Measurements from ENCODE around the gene JADE2. TPM values are rescaled to one million over a fixed set of nuclear protein-coding genes. Genes with fewer than 3 reads are reported as not detected.

JADE2 gene
- total RNA-seq, 1 experiment from 2014 or later = 18.4 TPM

GRCh38 chr5:134614450-134615085 is 89.1 kb downstream of the JADE2 start:
- H3K9me3 ChIP-seq (ENCODE audit: low read depth, low read length, poor library complexity, severe bottlenecking) = no peaks in the 10 kb centered on the region
- TF ChIP-seq CTCF (conservative IDR thresholded peaks at IDR 0.05; ENCODE audit: low read depth, low read length) = no peak
- TF ChIP-seq EZH2 (IDR thresholded peaks at IDR 0.05; ENCODE audit: borderline replicate concordance, low read depth, low read length, poor library complexity, severe bottlenecking) = no peak
- ChIA-PET POLR2A (ENCODE audit: low non-redundant PET) (interaction anchor here (0.6 kb wide), 1 partner anchor 554 kb away, joined by 6 read pairs; no protein-coding TSS in a partner anchor), CTCF (no interaction called here)
- H3K4me1 ChIP-seq (ENCODE audit: insufficient read depth, low read length, poor library complexity, severe bottlenecking) = no peaks in the 10 kb centered on the region
- H3K36me3 ChIP-seq (ENCODE audit: insufficient read depth, low read length, poor library complexity, severe bottlenecking) = peaks cover 20% of the 10 kb centered on the region
- H3K4me3 ChIP-seq (ENCODE audit: low read depth, low read length, poor library complexity, severe bottlenecking) = no peak overlapping the region
- BruUV-seq (replicated peaks) = no TSS peak
- intact Hi-C loops (cut with micrococcal nuclease; ENCODE audit: unreplicated experiment) = no loop called here
- DNase-seq (ENCODE audit: low spot score) = no peak
- no peak overlapping the region for H3K27ac ChIP-seq (ENCODE audit: low read depth, low read length, poor library complexity, severe bottlenecking)
- no peaks in the 10 kb centered on the region for H3K27me3 ChIP-seq (replicated peaks; ENCODE audit: insufficient read depth, low read depth, low read length, poor library complexity)

- no peaks in the 10 kb centered on the region for H3K27me3 ChIP-seq (replicated peaks; ENCODE audit: insufficient read depth, low read depth, low read length, poor library complexity)
- CTCF ChIA-PET = no interaction called here
- H3K4me1 ChIP-seq (ENCODE audit: insufficient read depth, low read length, poor library complexity, severe bottlenecking) = no peaks in the 10 kb centered on the region
- intact Hi-C loops (cut with micrococcal nuclease; ENCODE audit: unreplicated experiment) = no loop called here
- H3K36me3 ChIP-seq (ENCODE audit: insufficient read depth, low read length, poor library complexity, severe bottlenecking) = peaks cover 23% of the 10 kb centered on the region
- no peaks in the 10 kb centered on the region for H3K9me3 ChIP-seq (ENCODE audit: low read depth, low read length, poor library complexity, severe bottlenecking)
- BruUV-seq (replicated peaks) = no TSS peak
- H3K27ac ChIP-seq (ENCODE audit: low read depth, low read length, poor library complexity, severe bottlenecking) = no peak overlapping the region
- no peak for DNase-seq (ENCODE audit: low spot score)
- TF ChIP-seq EZH2 (IDR thresholded peaks at IDR 0.05; ENCODE audit: borderline replicate concordance, low read depth, low read length, poor library complexity, severe bottlenecking) = no peak
- no peak for TF ChIP-seq CTCF (conservative IDR thresholded peaks at IDR 0.05; ENCODE audit: low read depth, low read length)
- POLR2A ChIA-PET (ENCODE audit: low non-redundant PET) = no interaction called here
- no peak overlapping the region for H3K4me3 ChIP-seq (ENCODE audit: low read depth, low read length, poor library complexity, severe bottlenecking)
Measured at GRCh38 chr5:134620634-134621033, 95.2 kb downstream of the JADE2 start.

- Histone ChIP-seq H3K27ac (ENCODE audit: low read depth, low read length, poor library complexity, severe bottlenecking) (no peak overlapping the region), H3K9me3 (ENCODE audit: low read depth, low read length, poor library complexity, severe bottlenecking) (no peaks in the 10 kb centered on the region), H3K4me3 (ENCODE audit: low read depth, low read length, poor library complexity, severe bottlenecking) (no peak overlapping the region), H3K27me3 (replicated peaks; ENCODE audit: insufficient read depth, low read depth, low read length, poor library complexity) (no peaks in the 10 kb centered on the region), H3K4me1 (ENCODE audit: insufficient read depth, low read length, poor library complexity, severe bottlenecking) (no peaks in the 10 kb centered on the region), H3K36me3 (ENCODE audit: insufficient read depth, low read length, poor library complexity, severe bottlenecking) (peaks cover 5% of the 10 kb centered on the region)
- intact Hi-C loops (cut with micrococcal nuclease; ENCODE audit: unreplicated experiment) = no loop called here
- CTCF ChIA-PET = no interaction called here
- no peak for DNase-seq (ENCODE audit: low spot score)
- TF ChIP-seq EZH2 (IDR thresholded peaks at IDR 0.05; ENCODE audit: borderline replicate concordance, low read depth, low read length, poor library complexity, severe bottlenecking) (no peak), CTCF (conservative IDR thresholded peaks at IDR 0.05; ENCODE audit: low read depth, low read length) (no peak)
- POLR2A ChIA-PET (ENCODE audit: low non-redundant PET) = no interaction called here
- no TSS peak for BruUV-seq (replicated peaks)
Measured at GRCh38 chr5:134625559-134625958, 100.1 kb downstream of the JADE2 start.

Data from A673 (cell line).